ENCODE results near the gene STAT6.
"Not testable (repeated sequence)": the region's sequence is repeated elsewhere in the genome, so short reads cannot be mapped to it uniquely, and the experiment has no call there.

The STAT6 gene

GRCh38 chr12:57090490-57090889 is 20.7 kb downstream of the STAT6 start:
- no peak for DNase-seq

- peak in 45 of 56 donors; percentile 12 to 81 (median 55) for DNase-seq
Observed at GRCh38 chr12:57089271-57090245, 21.6 kb downstream of the STAT6 start.

GRCh38 chr12:57088354-57089270 is 22.6 kb downstream of the STAT6 start, which contains the start of gene NAB2:
Gene NAB2 (plus strand): TSS chr12:57089114. CDS start chr12:57089272, 158 bp downstream.
- DNase-seq = peak in 55 of 56 donors; percentile 37 to 94 (median 83)

GRCh38 chr12:57087691-57088353 is 23.3 kb downstream of the STAT6 start:
- DNase-seq = peak in 39 of 56 donors; percentile 25 to 76 (median 51)

GRCh38 chr12:57087010-57087690 is 24.0 kb downstream of the STAT6 start:
- peak in 52 of 56 donors; percentile 24 to 84 (median 63) for DNase-seq

GRCh38 chr12:57086493-57087009 is 24.6 kb downstream of the STAT6 start:
- DNase-seq = peak in 43 of 56 donors; percentile 10 to 78 (median 44)

- peak in 14 of 56 donors; percentile 8 to 61 (median 25) for DNase-seq
Observed at GRCh38 chr12:57085999-57086492, 25.1 kb downstream of the STAT6 start.

GRCh38 chr12:57080855-57081254 is 30.3 kb downstream of the STAT6 start:
- no peak for DNase-seq

- DNase-seq = no peak
Observed at GRCh38 chr12:57079821-57080220, 31.3 kb downstream of the STAT6 start.

GRCh38 chr12:57078519-57079404 is 32.4 kb downstream of the STAT6 start, which contains the start of gene NEMP1:
Gene NEMP1 (minus strand): TSS chr12:57078791. CDS start chr12:57078745, 46 bp downstream.
- peak; percentile 54 to 100 (median 98) for DNase-seq

- DNase-seq = not testable (repeated sequence)
Observed at GRCh38 chr12:57073566-57074450, 37.4 kb downstream of the STAT6 start.

GRCh38 chr12:57072661-57073060 is 38.5 kb downstream of the STAT6 start:
- DNase-seq = no peak

- DNase-seq = peak in 39 of 56 donors; percentile 14 to 76 (median 34)
Observed at GRCh38 chr12:57069523-57069922, 41.6 kb downstream of the STAT6 start.

- no peak for DNase-seq
Observed at GRCh38 chr12:57066245-57066644, 44.9 kb downstream of the STAT6 start.

- no peak for DNase-seq
Observed at GRCh38 chr12:57063991-57064685, 47.0 kb downstream of the STAT6 start.

- no peak for DNase-seq
Observed at GRCh38 chr12:57058454-57058853, 52.7 kb downstream of the STAT6 start.
